Pancreas (tissue), 10 donors: ENCODE measurements around the gene CTSW. TPM values are rescaled to one million over a fixed set of nuclear protein-coding genes. Genes with fewer than 3 reads are reported as not detected.

Experiments
- ATAC-seq, 4 donors: fragments of 200-7000 bp; cut with Tn5 transposase; one replicate each; pipeline versions ENCODE4 v1.8.0 to v1.9.1; 2020; ENCODE audit warnings: mild to moderate bottlenecking in 4 of 4, moderate library complexity in 4 of 4
- DNase-seq, 6 donors: peaks; one replicate each; pipeline ENCODE4 v3.0.0-alpha.2; 2020
- FAIRE-seq: peaks from 2 replicates; lab custom pipeline; 2012; peaks lifted over from hg19 to GRCh38; lab: Jason Lieb, UNC
- H3K27ac ChIP-seq, 4 donors: fragments of 200-600 bp; sonication (generic); 1 replicate in 3 of 4; 2 replicates in 1 of 4; pipeline versions ENCODE4 v1.5.0 to v1.8.0; 2020
- H3K27me3 ChIP-seq, 4 donors: fragments of 200-600 bp; one replicate each; pipeline ENCODE4 v1.8.0; 2021
- H3K36me3 ChIP-seq, 3 donors: fragments of 200-600 bp; sonication (generic) in 1 of 3; one replicate each; pipeline versions ENCODE4 v1.5.0 to v1.8.0; 2020 to 2021
- H3K4me1 ChIP-seq, 3 donors: fragments of 200-600 bp; one replicate each; pipeline ENCODE4 v1.8.0; 2021
- H3K4me3 ChIP-seq, 4 donors: fragments of 200-600 bp; sonication (generic) in 2 of 4; one replicate each; pipeline versions ENCODE4 v1.5.0 to v1.8.0; 2020 to 2021
- H3K9me3 ChIP-seq, 4 donors: fragments of 200-600 bp; one replicate each; pipeline ENCODE4 v1.8.0; 2021
- CTCF ChIP-seq, 4 donors: fragments of 200-600 bp; sonication (generic) in 3 of 4; IDR thresholded peaks; one replicate each; pipeline versions ENCODE4 v1.5.0 to v1.8.0; 2021; ENCODE audit warnings: antibody characterized with exemption in 4 of 4
- whole genome bisulfite sequencing, 2 donors: extraction: QIAGEN DNeasy Blood & Tissue Kit; methylation state at CpG; one replicate each; pipeline ENCODE4 v1.1.7; 2013; 5-methylcytosine and 5-hydroxymethylcytosine counted together
- intact Hi-C, 3 donors: fragments of 100-400 bp; cut with DNase I; formaldehyde crosslinking; loops; one replicate each; pipeline versions ENCODE4 v1.11.1 to v1.14.2; 2022
- polyA plus RNA-seq, 2 donors: library from polyadenylated mRNA; stranded (reverse); fragments of 200-250 nt; gene quantifications; one replicate each; pipeline ENCODE4 v1.2.3, GENCODE V29; 2013
- total RNA-seq, 6 donors: library from RNA; stranded (reverse); fragmentation: NEBNext Ultra II Directional in 4 of 6; extraction: Animal tissue kit (Norgen Biotek cat#: 25700) in 4 of 6; gene quantifications; one replicate each; pipeline versions ENCODE4 v1.2.1 to v1.2.4, GENCODE V29; 2021 to 2023
- donor health status: healthy with polysubstance abuse.
- donor health status: DM: no; HTN: no; CAD: no; lungs with moderate emphysema.
- donor health status: DM: no; HTN: no; CAD: no.
- donor health status: control.
- donor health status: control.
- donor health status: Bipolar disorder and iron deficiency.
- donor health status: DM: yes; HTN: yes; CAD: no.
- donor health status: DM: no; HTN: no; CAD: no.
- donor health status: DM: no; HTN: no; CAD: no.
- donor health status: DM: yes; HTN: yes; CAD: no.

CTSW gene
- total and polyA plus RNA-seq, 8 donors, result 0.14 to 0.72 (median 0.46) TPM; not detected in 1

- peaks cover 3 to 15% (median 10%) of the 10 kb centered on the region in 3 donors for H3K4me1 ChIP-seq
- H3K9me3 ChIP-seq, result no peaks in the 10 kb centered on the region
- intact Hi-C loops, result no loop called here
- H3K36me3 ChIP-seq, result peaks cover 4 to 15% (median 8%) of the 10 kb centered on the region in 3 donors
- TF ChIP-seq CTCF (IDR thresholded peaks at IDR 0.05), result no peak
- peak overlapping the region in 2 of 4 donors; percentile 95 to 100 for H3K4me3 ChIP-seq
- ATAC-seq (no peak), DNase-seq (peak in 1 of 6 donors; percentile 22), FAIRE-seq (no peak)
- 85 to 91% methylated on average over 15 of the region's 15 CpGs for WGBS, 2 donors
- H3K27ac ChIP-seq, result no peak overlapping the region
- no peaks in the 10 kb centered on the region for H3K27me3 ChIP-seq
Measured at GRCh38 chr11:65855927-65856363, 23.7 kb upstream of the CTSW start.

- no peaks in the 10 kb centered on the region for H3K27me3 ChIP-seq
- TF ChIP-seq CTCF (IDR thresholded peaks at IDR 0.05), result no peak
- peak overlapping the region; percentile 86 to 100 (median 96) for H3K4me3 ChIP-seq
- ATAC-seq, result peak; percentile 30 to 48 (median 44)
- peaks cover 3 to 22% (median 14%) of the 10 kb centered on the region in 3 donors for H3K4me1 ChIP-seq
- FAIRE-seq, result no peak
- H3K36me3 ChIP-seq, result peaks cover 4 to 15% (median 8%) of the 10 kb centered on the region in 3 donors
- WGBS, 2 donors, result 2% methylated on average over 57 of the region's 57 CpGs
- intact Hi-C loops, result no loop called here
- no peaks in the 10 kb centered on the region for H3K9me3 ChIP-seq
- DNase-seq, result peak; percentile 78 to 90 (median 83)
- H3K27ac ChIP-seq, result peak overlapping the region; percentile 82 to 93 (median 88)
Measured at GRCh38 chr11:65856689-65857499, 22.7 kb upstream of the CTSW start.

GRCh38 chr11:65857500-65857852 lies 22.2 kb upstream of the CTSW start:
- WGBS, 2 donors, result 1% methylated on average over 31 to 49 of the region's 49 CpGs
- Histone ChIP-seq H3K9me3 (no peaks in the 10 kb centered on the region), H3K27me3 (no peaks in the 10 kb centered on the region), H3K36me3 (peaks cover 4 to 15% (median 8%) of the 10 kb centered on the region in 3 donors), H3K27ac (peak overlapping the region; percentile 82 to 93 (median 88)), H3K4me3 (peak overlapping the region; percentile 86 to 100 (median 96)), H3K4me1 (peaks cover 3 to 23% (median 14%) of the 10 kb centered on the region in 3 donors)
- DNase-seq (peak in 5 of 6 donors; percentile 58 to 87 (median 69)), ATAC-seq (peak in 1 of 4 donors; percentile 1), FAIRE-seq (no peak)
- TF ChIP-seq CTCF (IDR thresholded peaks at IDR 0.05), result no peak
- intact Hi-C loops, result no loop called here

GRCh38 chr11:65857853-65858680 lies 21.6 kb upstream of the CTSW start, which contains the start of gene CFL1:
TSS of gene CFL1 (minus strand) at chr11:65858180. CDS start at chr11:65858099, 81 bp downstream.
- no peak for TF ChIP-seq CTCF (IDR thresholded peaks at IDR 0.05)
- Histone ChIP-seq H3K36me3 (peaks cover 4 to 15% (median 8%) of the 10 kb centered on the region in 3 donors), H3K4me3 (peak within 1 kb of the TSS; percentile 95 to 100 (median 98)), H3K27ac (peak within 1 kb of the TSS; percentile 82 to 93 (median 88)), H3K27me3 (no peaks in the 10 kb centered on the region), H3K4me1 (peaks cover 3 to 23% (median 14%) of the 10 kb centered on the region in 3 donors), H3K9me3 (no peaks in the 10 kb centered on the region)
- intact Hi-C loops, result no loop called here
- FAIRE-seq, result peak; percentile 32
- DNase-seq, result peak; percentile 98 to 99 (median 98)
- peak; percentile 69 to 84 (median 76) for ATAC-seq
- 0% methylated on average over 64 to 92 of the region's 92 CpGs for WGBS, 2 donors
